ENCODE results near the gene CPNE7.
A peak's percentile ranks its signal among the peaks of the same experiment; 100 is the strongest.

Gene CPNE7

GRCh38 chr16:89556750-89557689 is 18.5 kb upstream of the CPNE7 start:
- TF ChIP-seq, protein P1, sequence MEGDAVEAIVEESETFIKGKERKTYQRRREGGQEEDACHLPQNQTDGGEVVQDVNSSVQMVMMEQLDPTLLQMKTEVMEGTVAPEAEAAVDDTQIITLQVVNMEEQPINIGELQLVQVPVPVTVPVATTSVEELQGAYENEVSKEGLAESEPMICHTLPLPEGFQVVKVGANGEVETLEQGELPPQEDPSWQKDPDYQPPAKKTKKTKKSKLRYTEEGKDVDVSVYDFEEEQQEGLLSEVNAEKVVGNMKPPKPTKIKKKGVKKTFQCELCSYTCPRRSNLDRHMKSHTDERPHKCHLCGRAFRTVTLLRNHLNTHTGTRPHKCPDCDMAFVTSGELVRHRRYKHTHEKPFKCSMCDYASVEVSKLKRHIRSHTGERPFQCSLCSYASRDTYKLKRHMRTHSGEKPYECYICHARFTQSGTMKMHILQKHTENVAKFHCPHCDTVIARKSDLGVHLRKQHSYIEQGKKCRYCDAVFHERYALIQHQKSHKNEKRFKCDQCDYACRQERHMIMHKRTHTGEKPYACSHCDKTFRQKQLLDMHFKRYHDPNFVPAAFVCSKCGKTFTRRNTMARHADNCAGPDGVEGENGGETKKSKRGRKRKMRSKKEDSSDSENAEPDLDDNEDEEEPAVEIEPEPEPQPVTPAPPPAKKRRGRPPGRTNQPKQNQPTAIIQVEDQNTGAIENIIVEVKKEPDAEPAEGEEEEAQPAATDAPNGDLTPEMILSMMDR (IDR thresholded peaks at IDR 0.05): peak; percentile 47
- Histone ChIP-seq H3K27me3 (ENCODE audit: control insufficient read depth, insufficient read depth, low read length) (no peaks in the 10 kb centered on the region), H3K9ac (no peak overlapping the region), H3K9me3 (ENCODE audit: control insufficient read depth, low read length) (no peaks in the 10 kb centered on the region), H2AFZ (no peak overlapping the region), H3K4me1 (peaks cover 4% of the 10 kb centered on the region), H3K4me3 (ENCODE audit: low read depth, low read length) (no peak overlapping the region), H3K27ac (no peak overlapping the region), H3K36me3 (ENCODE audit: control insufficient read depth, insufficient read depth, low read length) (no peaks in the 10 kb centered on the region), H3K79me2 (no peaks in the 10 kb centered on the region), H3K4me2 (ENCODE audit: low read length) (no peak overlapping the region)

DNA sequence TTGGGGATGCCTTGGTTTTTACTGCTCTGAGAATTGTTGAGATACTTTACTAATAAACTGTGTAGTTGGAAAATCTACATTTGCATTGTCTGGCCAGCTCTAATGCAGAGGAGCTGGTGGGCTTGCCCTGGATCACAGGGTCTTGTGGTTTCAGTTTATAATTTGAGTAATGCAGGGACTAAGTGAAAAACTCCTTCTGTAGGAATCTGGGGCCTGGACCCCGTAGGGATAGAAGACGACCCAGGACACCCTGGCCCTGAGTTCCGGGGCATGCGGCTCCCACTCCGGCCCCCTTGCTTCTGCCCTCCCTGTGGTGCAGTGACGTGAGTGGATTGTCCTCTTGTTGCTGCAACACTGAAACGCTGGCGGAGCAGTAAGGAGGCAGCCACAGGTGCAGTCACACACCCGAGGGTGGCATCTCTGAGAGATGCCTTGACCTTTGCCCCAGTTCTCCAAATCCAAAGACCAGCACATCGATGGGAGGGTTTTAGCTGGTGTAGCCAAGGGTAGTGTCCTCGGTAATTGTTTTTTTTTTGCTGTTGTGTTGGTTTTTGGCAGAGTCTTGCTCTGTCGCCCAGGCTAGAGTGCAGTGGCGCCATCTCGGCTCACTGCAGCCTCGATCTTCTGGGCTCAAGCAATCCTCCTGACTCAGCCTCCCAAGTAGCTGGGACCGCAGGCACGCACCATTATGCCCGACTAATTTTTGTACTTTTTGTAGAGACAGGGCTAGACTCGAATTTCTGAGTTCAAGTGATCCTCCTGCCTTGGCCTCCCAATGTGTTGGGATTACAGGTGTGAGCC is 17.7 kb upstream of the CPNE7 start:
- Histone ChIP-seq H2AFZ (no peak overlapping the region), H3K79me2 (no peaks in the 10 kb centered on the region), H3K4me3 (ENCODE audit: low read depth, low read length) (no peak overlapping the region), H3K4me1 (peaks cover 10% of the 10 kb centered on the region), H3K36me3 (ENCODE audit: control insufficient read depth, insufficient read depth, low read length) (no peaks in the 10 kb centered on the region), H3K27me3 (ENCODE audit: control insufficient read depth, insufficient read depth, low read length) (no peaks in the 10 kb centered on the region), H3K27ac (no peak overlapping the region), H3K9ac (no peak overlapping the region), H3K9me3 (ENCODE audit: control insufficient read depth, low read length) (no peaks in the 10 kb centered on the region), H3K4me2 (ENCODE audit: low read length) (no peak overlapping the region)
- TF ChIP-seq, protein P1 (IDR thresholded peaks at IDR 0.05): no peak

DNA sequence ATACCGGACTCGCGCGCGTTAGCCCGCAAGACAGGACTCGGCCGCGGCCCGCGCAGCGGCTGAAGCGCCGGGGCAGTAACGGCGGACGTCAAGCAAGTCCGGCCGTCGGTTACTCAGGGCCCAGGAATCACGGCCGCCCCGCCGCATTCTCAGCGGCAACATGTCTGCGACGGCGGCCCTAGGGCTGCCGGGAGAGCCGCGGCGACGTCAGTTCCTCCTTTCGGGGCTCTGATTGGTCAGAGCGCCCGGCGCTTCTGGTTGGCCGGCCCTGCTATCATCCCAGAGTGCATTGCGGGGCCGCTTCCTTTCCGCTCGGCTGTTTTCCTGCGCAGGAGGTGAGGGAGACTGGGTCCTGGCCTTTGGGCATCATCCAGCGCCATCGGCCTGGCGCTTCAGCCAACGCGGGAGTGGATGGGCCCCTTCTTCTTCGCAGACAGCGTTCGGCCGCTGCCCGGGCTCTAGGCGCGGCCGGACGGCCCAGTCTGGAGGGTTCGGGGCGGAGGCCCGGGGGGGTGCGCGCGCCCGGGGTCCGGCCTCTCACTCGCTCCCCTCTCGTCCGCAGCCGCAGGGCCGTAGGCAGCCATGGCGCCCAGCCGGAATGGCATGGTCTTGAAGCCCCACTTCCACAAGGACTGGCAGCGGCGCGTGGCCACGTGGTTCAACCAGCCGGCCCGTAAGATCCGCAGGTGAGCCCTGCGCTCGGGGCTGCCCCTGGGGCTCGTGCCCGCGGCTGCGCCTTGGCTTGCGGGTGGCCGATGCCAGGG is 15.0 kb upstream of the CPNE7 start, which contains the start of gene RPL13:
Gene RPL13, plus strand, starts transcription at position 305 of the 764 bp plus-strand sequence. Its CDS starts 278 bp downstream, at position 583.
- peak within 1 kb of the TSS; percentile 96 for H3K27ac ChIP-seq
- H3K4me3 ChIP-seq (ENCODE audit: low read depth, low read length): peak within 1 kb of the TSS; percentile 88
- TF ChIP-seq, protein P1 (IDR thresholded peaks at IDR 0.05): peak; percentile 10
- no peaks in the 10 kb centered on the region for H3K9me3 ChIP-seq (ENCODE audit: control insufficient read depth, low read length)
- peak within 1 kb of the TSS; percentile 86 for H3K4me2 ChIP-seq (ENCODE audit: low read length)
- H2AFZ ChIP-seq: peak within 1 kb of the TSS; percentile 99
- H3K27me3 ChIP-seq (ENCODE audit: control insufficient read depth, insufficient read depth, low read length): no peaks in the 10 kb centered on the region
- H3K9ac ChIP-seq: peak within 1 kb of the TSS; percentile 93
- peaks cover 24% of the 10 kb centered on the region for H3K4me1 ChIP-seq
- no peaks in the 10 kb centered on the region for H3K36me3 ChIP-seq (ENCODE audit: control insufficient read depth, insufficient read depth, low read length)
- H3K79me2 ChIP-seq: no peaks in the 10 kb centered on the region

- Histone ChIP-seq H3K27ac (peak overlapping the region; percentile 96), H3K4me3 (ENCODE audit: low read depth, low read length) (peak overlapping the region; percentile 88), H3K79me2 (no peaks in the 10 kb centered on the region), H3K9ac (peak overlapping the region; percentile 93), H3K36me3 (ENCODE audit: control insufficient read depth, insufficient read depth, low read length) (no peaks in the 10 kb centered on the region), H3K9me3 (ENCODE audit: control insufficient read depth, low read length) (no peaks in the 10 kb centered on the region), H2AFZ (peak overlapping the region; percentile 99), H3K4me2 (ENCODE audit: low read length) (peak overlapping the region; percentile 86), H3K4me1 (peaks cover 29% of the 10 kb centered on the region), H3K27me3 (ENCODE audit: control insufficient read depth, insufficient read depth, low read length) (no peaks in the 10 kb centered on the region)
- TF ChIP-seq, protein P1 (IDR thresholded peaks at IDR 0.05): no peak
Measured at GRCh38 chr16:89561142-89561883, 14.2 kb upstream of the CPNE7 start.
